Stimulated activated naive CD8-positive, alpha-beta T cell treated with anti-CD3 and anti-CD28 coated beads, Interleukin-15, amount 100 ng/mL, for 72 hours (primary cell): ENCODE results near the gene MCM10.
"Not testable (repeated sequence)": the region's sequence is repeated elsewhere in the genome, so short reads cannot be mapped to it uniquely, and the experiment has no call there.

Experiments
- ATAC-seq: fragments of 150-1000 bp; cut with Tn5 transposase; 2 replicates; pipeline ENCODE4 v1.10.0; 2021; ENCODE audit warnings: mild to moderate bottlenecking, moderate library complexity
- DNase-seq, 2 donors: peaks; one replicate each; pipeline ENCODE4 v3.0.0; 2021 to 2022
- H3K27ac Mint-ChIP-seq, 2 donors: one replicate each; pipeline ENCODE4 v1.8.0; 2022; ENCODE audit warnings: mild to moderate bottlenecking in 2 of 2, mixed read lengths in 2 of 2, moderate library complexity in 2 of 2
- H3K27me3 Mint-ChIP-seq: one replicate; pipeline ENCODE4 v1.8.0; 2022; ENCODE audit warnings: mixed read lengths
- H3K4me1 Mint-ChIP-seq: one replicate; pipeline ENCODE4 v1.8.0; 2022; ENCODE audit warnings: mild to moderate bottlenecking, mixed read lengths
- H3K4me3 Mint-ChIP-seq, 2 donors: one replicate each; pipeline ENCODE4 v1.8.0; 2022; ENCODE audit warnings: mild to moderate bottlenecking in 2 of 2, mixed read lengths in 2 of 2, moderate library complexity in 1 of 2
- H3K9me3 Mint-ChIP-seq, 2 donors: one replicate each; pipeline ENCODE4 v1.8.0; 2022; ENCODE audit warnings: mixed read lengths in 2 of 2

MCM10 gene

GRCh38 chr10:13147161-13147560 is 14.2 kb upstream of the MCM10 start:
- DNase-seq: no peak
- ATAC-seq: no peak
- Mint-ChIP-seq H3K27me3 (no peaks in the 10 kb centered on the region), H3K4me1 (no peaks in the 10 kb centered on the region), H3K27ac (no peak overlapping the region), H3K9me3 (peaks cover 14 to 34% of the 10 kb centered on the region in 2 donors), H3K4me3 (no peak overlapping the region)

- ATAC-seq: no peak
Observed at GRCh38 chr10:13152296-13152695, 9.1 kb upstream of the MCM10 start.

GRCh38 chr10:13155860-13156259 is 5.5 kb upstream of the MCM10 start:
- H3K9me3 Mint-ChIP-seq, ATAC-seq, DNase-seq, H3K4me1 Mint-ChIP-seq, H3K27me3 Mint-ChIP-seq, H3K27ac Mint-ChIP-seq, H3K4me3 Mint-ChIP-seq: not testable (repeated sequence)

More at GRCh38 chr10:13152296-13152695, 9.1 kb upstream of the MCM10 start:
- Mint-ChIP-seq H3K4me3 (no peak overlapping the region), H3K27ac (no peak overlapping the region), H3K27me3 (no peaks in the 10 kb centered on the region), H3K9me3 (peaks cover 0 to 3% of the 10 kb centered on the region in 2 donors), H3K4me1 (no peaks in the 10 kb centered on the region)
- no peak for DNase-seq

GRCh38 chr10:13158401-13158800 is 3.0 kb upstream of the MCM10 start:
- H3K4me1 Mint-ChIP-seq: peaks cover 22% of the 10 kb centered on the region
- peak; percentile 16 to 17 for DNase-seq
- ATAC-seq: no peak
- H3K9me3 Mint-ChIP-seq: no peaks in the 10 kb centered on the region
- no peaks in the 10 kb centered on the region for H3K27me3 Mint-ChIP-seq
- H3K27ac Mint-ChIP-seq: peak overlapping the region; percentile 88 to 95
- peak overlapping the region; percentile 71 to 81 for H3K4me3 Mint-ChIP-seq

- H3K9me3 Mint-ChIP-seq: no peaks in the 10 kb centered on the region
- peaks cover 28% of the 10 kb centered on the region for H3K4me1 Mint-ChIP-seq
- H3K4me3 Mint-ChIP-seq: peak overlapping the region; percentile 87 to 94
- peak in 1 of 2 donors; percentile 15 for DNase-seq
- no peaks in the 10 kb centered on the region for H3K27me3 Mint-ChIP-seq
- ATAC-seq: peak; percentile 35
- H3K27ac Mint-ChIP-seq: peak overlapping the region in 1 of 2 donors; percentile 72
Observed at GRCh38 chr10:13161857-13162271, 506 bp downstream of the MCM10 start.

- Mint-ChIP-seq H3K9me3 (no peaks in the 10 kb centered on the region), H3K27ac (no peak overlapping the region), H3K4me3 (no peak overlapping the region), H3K27me3 (no peaks in the 10 kb centered on the region), H3K4me1 (peaks cover 28% of the 10 kb centered on the region)
- no peak for ATAC-seq
- DNase-seq: no peak
Observed at GRCh38 chr10:13163859-13164258, 2.5 kb downstream of the MCM10 start.

- Mint-ChIP-seq H3K9me3 (no peaks in the 10 kb centered on the region), H3K4me3 (no peak overlapping the region), H3K27ac (no peak overlapping the region), H3K4me1 (peaks cover 28% of the 10 kb centered on the region), H3K27me3 (no peaks in the 10 kb centered on the region)
- ATAC-seq: no peak
- DNase-seq: no peak
Observed at GRCh38 chr10:13165177-13165576, 3.8 kb downstream of the MCM10 start.

GRCh38 chr10:13167568-13167967 is 6.2 kb downstream of the MCM10 start:
- no peak for ATAC-seq
- Mint-ChIP-seq H3K9me3 (no peaks in the 10 kb centered on the region), H3K27me3 (no peaks in the 10 kb centered on the region), H3K4me3 (no peak overlapping the region), H3K4me1 (peaks cover 13% of the 10 kb centered on the region), H3K27ac (no peak overlapping the region)
- no peak for DNase-seq

- H3K27me3 Mint-ChIP-seq: no peaks in the 10 kb centered on the region
- H3K27ac Mint-ChIP-seq: no peak overlapping the region
- no peak for DNase-seq
- H3K9me3 Mint-ChIP-seq: no peaks in the 10 kb centered on the region
- ATAC-seq: no peak
- H3K4me3 Mint-ChIP-seq: no peak overlapping the region
- peaks cover 3% of the 10 kb centered on the region for H3K4me1 Mint-ChIP-seq
Observed at GRCh38 chr10:13168781-13169180, 7.4 kb downstream of the MCM10 start.

GRCh38 chr10:13173616-13174015 is 12.3 kb downstream of the MCM10 start:
- Mint-ChIP-seq H3K27ac (no peak overlapping the region), H3K4me3 (no peak overlapping the region), H3K9me3 (no peaks in the 10 kb centered on the region), H3K4me1 (no peaks in the 10 kb centered on the region), H3K27me3 (no peaks in the 10 kb centered on the region)
- ATAC-seq (no peak), DNase-seq (no peak)

GRCh38 chr10:13180788-13181187 is 19.4 kb downstream of the MCM10 start:
- no peak for ATAC-seq
- Mint-ChIP-seq H3K4me3 (no peak overlapping the region), H3K27me3 (no peaks in the 10 kb centered on the region), H3K4me1 (no peaks in the 10 kb centered on the region), H3K27ac (no peak overlapping the region), H3K9me3 (no peaks in the 10 kb centered on the region)
- DNase-seq: no peak

GRCh38 chr10:13182424-13182823 is 21.1 kb downstream of the MCM10 start:
- H3K27ac Mint-ChIP-seq: no peak overlapping the region
- H3K4me1 Mint-ChIP-seq: no peaks in the 10 kb centered on the region
- H3K9me3 Mint-ChIP-seq: no peaks in the 10 kb centered on the region
- no peak overlapping the region for H3K4me3 Mint-ChIP-seq
- no peaks in the 10 kb centered on the region for H3K27me3 Mint-ChIP-seq
- no peak for DNase-seq
- no peak for ATAC-seq

GRCh38 chr10:13183625-13184024 is 22.3 kb downstream of the MCM10 start:
- no peaks in the 10 kb centered on the region for H3K4me1 Mint-ChIP-seq

GRCh38 chr10:13184276-13184675 is 22.9 kb downstream of the MCM10 start:
- ATAC-seq (no peak), DNase-seq (no peak)
- no peaks in the 10 kb centered on the region for H3K4me1 Mint-ChIP-seq
- no peak overlapping the region for H3K27ac Mint-ChIP-seq
- no peaks in the 10 kb centered on the region for H3K27me3 Mint-ChIP-seq
- no peak overlapping the region for H3K4me3 Mint-ChIP-seq
- no peaks in the 10 kb centered on the region for H3K9me3 Mint-ChIP-seq

More at GRCh38 chr10:13183625-13184024, 22.3 kb downstream of the MCM10 start:
- no peak overlapping the region for H3K4me3 Mint-ChIP-seq
- H3K27me3 Mint-ChIP-seq: no peaks in the 10 kb centered on the region
- ATAC-seq: no peak
- DNase-seq: no peak
- H3K27ac Mint-ChIP-seq: no peak overlapping the region
- no peaks in the 10 kb centered on the region for H3K9me3 Mint-ChIP-seq

GRCh38 chr10:13184730-13185514 is 23.6 kb downstream of the MCM10 start:
- ATAC-seq (no peak), DNase-seq (no peak)
- Mint-ChIP-seq H3K27me3 (no peaks in the 10 kb centered on the region), H3K27ac (no peak overlapping the region), H3K4me3 (no peak overlapping the region), H3K9me3 (no peaks in the 10 kb centered on the region), H3K4me1 (no peaks in the 10 kb centered on the region)

- no peak overlapping the region for H3K4me3 Mint-ChIP-seq
- H3K27me3 Mint-ChIP-seq: no peaks in the 10 kb centered on the region
- H3K27ac Mint-ChIP-seq: no peak overlapping the region
Observed at GRCh38 chr10:13187135-13187534, 25.8 kb downstream of the MCM10 start.

GRCh38 chr10:13188593-13188992 is 27.2 kb downstream of the MCM10 start:
- H3K9me3 Mint-ChIP-seq: no peaks in the 10 kb centered on the region
- H3K4me3 Mint-ChIP-seq: no peak overlapping the region
- H3K27ac Mint-ChIP-seq: no peak overlapping the region
- ATAC-seq (no peak), DNase-seq (no peak)
- H3K27me3 Mint-ChIP-seq: no peaks in the 10 kb centered on the region
- no peaks in the 10 kb centered on the region for H3K4me1 Mint-ChIP-seq

More at GRCh38 chr10:13187135-13187534, 25.8 kb downstream of the MCM10 start:
- Mint-ChIP-seq H3K4me1 (no peaks in the 10 kb centered on the region), H3K9me3 (no peaks in the 10 kb centered on the region)
- DNase-seq (no peak), ATAC-seq (no peak)
